SK-N-SH (cell line): ENCODE measurements around the gene TSSC4. TPM values are rescaled to one million over a fixed set of nuclear protein-coding genes. Genes with fewer than 3 reads are reported as not detected.

Experiments
- CTCF ChIA-PET: fragments of 300-600, 350-600 bp; formaldehyde crosslinking; extraction: SDS; loops from one replicate; lab custom pipeline; 2021; lab: Yijun Ruan, JAX
- POLR2A ChIA-PET: fragments of 350-600 bp; sonication (Branson Sonifier 250); formaldehyde crosslinking; extraction: SDS; loops from one replicate; lab custom pipeline; 2020; ENCODE audit warnings: antibody characterized with exemption, inconsistent platforms; lab: Yijun Ruan, JAX
- DNase-seq: peaks from one replicate; pipeline ENCODE4 v3.0.0; 2012
- H2AFZ ChIP-seq: fragments of 200-600 bp; sonication (generic); 2 replicates; pipeline ENCODE4 v1.8.1; 2016; ENCODE audit warnings: antibody characterized with exemption, mild to moderate bottlenecking, low read depth
- H3F3A ChIP-seq: fragments of 200-600 bp; sonication (generic); replicated peaks from 2 replicates; pipeline ENCODE3; 2016; ENCODE audit warnings: antibody characterized with exemption, mild to moderate bottlenecking; ENCODE audit not compliant: insufficient read depth
- H3K27ac ChIP-seq, 2 experiments: fragments of 200-500 bp in 1 of 2; fragments of 200-600 bp in 1 of 2; sonication (Bioruptor generic) in 1 of 2; sonication (generic), shearing (Covaris generic) in 1 of 2; 2 replicates each; pipeline versions ENCODE4 v1.5.1 to v1.6.1; 2014 to 2016; ENCODE audit warnings: low read depth in 2 of 2, inconsistent platforms in 1 of 2, low read length in 1 of 2, mild to moderate bottlenecking in 1 of 2, mixed read lengths in 1 of 2
- H3K27me3 ChIP-seq: fragments of 200-600 bp; sonication (generic), shearing (Covaris generic); 2 replicates; pipeline ENCODE4 v1.6.1; 2016; ENCODE audit warnings: mixed run types; ENCODE audit not compliant: insufficient read depth
- H3K36me3 ChIP-seq, 2 experiments: fragments of 200-500 bp in 1 of 2; fragments of 200-600 bp in 1 of 2; sonication (Bioruptor generic) in 1 of 2; sonication (generic) in 1 of 2; replicated peaks in 1 of 2; 2 replicates each; pipeline versions ENCODE3 to v1.5.1; 2014 to 2016; ENCODE audit warnings: low read length in 1 of 2, mild to moderate bottlenecking in 1 of 2; ENCODE audit not compliant: insufficient read depth in 2 of 2, control insufficient read depth in 1 of 2
- H3K4me1 ChIP-seq, 2 experiments: fragments of 200-500 bp in 1 of 2; fragments of 200-600 bp in 1 of 2; sonication (Bioruptor generic) in 1 of 2; sonication (generic), shearing (Covaris generic) in 1 of 2; 2 replicates each; pipeline versions ENCODE4 v1.5.1 to v1.6.1; 2014 to 2016; ENCODE audit warnings: low read depth in 1 of 2, low read length in 1 of 2, mixed run types in 1 of 2; ENCODE audit not compliant: insufficient read depth in 2 of 2, control insufficient read depth in 1 of 2
- H3K4me2 ChIP-seq: fragments of 200-600 bp; sonication (generic), shearing (Covaris generic); 2 replicates; pipeline ENCODE4 v1.6.1; 2017; ENCODE audit warnings: mixed run types
- H3K4me3 ChIP-seq, 2 experiments: fragments of 200-500 bp in 1 of 2; fragments of 200-600 bp in 1 of 2; sonication (Bioruptor generic) in 1 of 2; sonication (generic), shearing (Covaris generic) in 1 of 2; 2 replicates each; pipeline versions ENCODE4 v1.5.1 to v1.8.1; 2014 to 2016; ENCODE audit warnings: low read depth in 2 of 2, inconsistent platforms in 1 of 2, low read length in 1 of 2, mild to moderate bottlenecking in 1 of 2, mixed read lengths in 1 of 2, moderate library complexity in 1 of 2
- H3K79me2 ChIP-seq: fragments of 200-600 bp; sonication (generic); 2 replicates; pipeline ENCODE4 v1.8.1; 2017; ENCODE audit warnings: mild to moderate bottlenecking; ENCODE audit not compliant: insufficient read depth
- H3K9ac ChIP-seq: fragments of 200-600 bp; sonication (generic); 2 replicates; pipeline ENCODE4 v1.6.1; 2017; ENCODE audit warnings: mixed run types
- H3K9me2 ChIP-seq: fragments of 200-600 bp; sonication (generic); 2 replicates; pipeline ENCODE4 v1.6.1; 2017; ENCODE audit warnings: mixed run types
- H3K9me3 ChIP-seq: fragments of 200-600 bp; sonication (generic); 2 replicates; pipeline ENCODE4 v1.6.1; 2017; ENCODE audit warnings: mixed run types, mild to moderate bottlenecking, moderate library complexity
- H4K20me1 ChIP-seq: fragments of 200-600 bp; sonication (generic); 2 replicates; pipeline ENCODE4 v1.6.1; 2017; ENCODE audit warnings: mild to moderate bottlenecking, mixed run types; ENCODE audit not compliant: insufficient read depth
- EZH2phosphoT487 ChIP-seq: fragments of 200-600 bp; sonication (generic); IDR thresholded peaks from 2 replicates; pipeline ENCODE4 v1.6.1; 2017; ENCODE audit warnings: low read depth, mixed run types, mild to moderate bottlenecking, antibody characterized with exemption, moderate library complexity, borderline replicate concordance
- FOSL2 ChIP-seq: IDR thresholded peaks from 2 replicates; pipeline ENCODE4 v1.4.0; 2012; ENCODE audit warnings: low read depth, mild to moderate bottlenecking, moderate library complexity, borderline replicate concordance
- FOXJ3 ChIP-seq: sonication (generic); formaldehyde crosslinking; IDR thresholded peaks from 2 replicates; pipeline ENCODE4 v1.5.1; 2020; ENCODE audit warnings: mild to moderate bottlenecking, missing genetic modification reagents
- FOXM1 ChIP-seq: IDR thresholded peaks from 2 replicates; pipeline ENCODE4 v1.4.0; 2012; ENCODE audit warnings: low read depth, mild to moderate bottlenecking
- GABPA ChIP-seq: IDR thresholded peaks from 2 replicates; pipeline ENCODE4 v1.4.0; 2012; ENCODE audit warnings: low read depth, mild to moderate bottlenecking
- JUND ChIP-seq: IDR thresholded peaks from 2 replicates; pipeline ENCODE4 v1.4.0; 2012
- MEF2A ChIP-seq: IDR thresholded peaks from 2 replicates; pipeline ENCODE4 v1.4.0; 2012; ENCODE audit warnings: low read depth, borderline replicate concordance
- MXI1 ChIP-seq: IDR thresholded peaks from 2 replicates; pipeline ENCODE4 v1.6.1; 2012; ENCODE audit warnings: mild to moderate bottlenecking, low read depth, low read length, improper control_type of control experiment
- NFIC ChIP-seq: IDR thresholded peaks from 2 replicates; pipeline ENCODE4 v1.4.0; 2012; ENCODE audit warnings: borderline replicate concordance
- NRF1 ChIP-seq: IDR thresholded peaks from 2 replicates; pipeline ENCODE4 v1.6.1; 2012; ENCODE audit warnings: low read depth, mild to moderate bottlenecking, low read length
- POLR2AphosphoS5 ChIP-seq: IDR thresholded peaks from 2 replicates; pipeline ENCODE4 v1.6.1; 2012; ENCODE audit warnings: low read depth, low read length
- RAD21 ChIP-seq: IDR thresholded peaks from 2 replicates; pipeline ENCODE4 v1.6.1; 2012; ENCODE audit warnings: mild to moderate bottlenecking, low read length
- RCOR1 ChIP-seq: fragments of 150-350 bp; IDR thresholded peaks from 2 replicates; pipeline ENCODE4 v1.6.1; 2017; ENCODE audit warnings: antibody characterized with exemption, low read length
- RFX5 ChIP-seq: IDR thresholded peaks from 2 replicates; pipeline ENCODE4 v1.6.1; 2012; ENCODE audit warnings: mild to moderate bottlenecking, improper control_type of control experiment, low read length
- RXRA ChIP-seq: IDR thresholded peaks from 2 replicates; pipeline ENCODE4 v1.4.0; 2012; ENCODE audit warnings: low read depth, mild to moderate bottlenecking, borderline replicate concordance
- SIN3A ChIP-seq: IDR thresholded peaks from 2 replicates; pipeline ENCODE4 v1.6.1; 2012; ENCODE audit warnings: low read depth, mild to moderate bottlenecking, low read length, moderate library complexity, borderline replicate concordance
- SMC3 ChIP-seq: IDR thresholded peaks from 2 replicates; pipeline ENCODE4 v1.6.1; 2012; ENCODE audit warnings: low read depth, low read length, improper control_type of control experiment
- TAF1 ChIP-seq: IDR thresholded peaks from 2 replicates; pipeline ENCODE4 v1.6.1; 2012; ENCODE audit warnings: low read depth, mild to moderate bottlenecking, low read length, moderate library complexity, borderline replicate concordance
- ZBTB33 ChIP-seq: IDR thresholded peaks from 2 replicates; pipeline ENCODE4 v1.4.0; 2012; ENCODE audit warnings: low read depth, borderline replicate concordance
- WGBS: methylation state at CpG from one replicate; pipeline ENCODE4 v1.1.6; 2017; ENCODE audit warnings: low lambda C conversion rate; 5-methylcytosine and 5-hydroxymethylcytosine counted together
- polyA plus RNA-seq, 3 experiments: library from polyadenylated mRNA; depleted of rRNA; stranded (reverse); fragments of >200 nt; gene quantifications; 2 replicates each; pipeline ENCODE4 v1.2.3, GENCODE V29; 2012
- TF ChIP-seq, protein P1 (sequence below): fragments of 200-600 bp; sonication (generic); IDR thresholded peaks from 2 replicates; pipeline ENCODE4 v1.6.1; 2017; ENCODE audit warnings: antibody characterized with exemption, mild to moderate bottlenecking, moderate library complexity
- TF ChIP-seq, protein P2 (sequence below): IDR thresholded peaks from 2 replicates; pipeline ENCODE4 v1.4.0; 2012; ENCODE audit warnings: low read depth, borderline replicate concordance
- TF ChIP-seq, protein P3 (sequence below): IDR thresholded peaks from 2 replicates; pipeline ENCODE4 v1.4.0; 2012; ENCODE audit warnings: low read depth

TSSC4 gene
- polyA plus RNA-seq, 1 of the 3 experiments (the other 2 are of a cell fraction) = 45.1 TPM

DNA sequence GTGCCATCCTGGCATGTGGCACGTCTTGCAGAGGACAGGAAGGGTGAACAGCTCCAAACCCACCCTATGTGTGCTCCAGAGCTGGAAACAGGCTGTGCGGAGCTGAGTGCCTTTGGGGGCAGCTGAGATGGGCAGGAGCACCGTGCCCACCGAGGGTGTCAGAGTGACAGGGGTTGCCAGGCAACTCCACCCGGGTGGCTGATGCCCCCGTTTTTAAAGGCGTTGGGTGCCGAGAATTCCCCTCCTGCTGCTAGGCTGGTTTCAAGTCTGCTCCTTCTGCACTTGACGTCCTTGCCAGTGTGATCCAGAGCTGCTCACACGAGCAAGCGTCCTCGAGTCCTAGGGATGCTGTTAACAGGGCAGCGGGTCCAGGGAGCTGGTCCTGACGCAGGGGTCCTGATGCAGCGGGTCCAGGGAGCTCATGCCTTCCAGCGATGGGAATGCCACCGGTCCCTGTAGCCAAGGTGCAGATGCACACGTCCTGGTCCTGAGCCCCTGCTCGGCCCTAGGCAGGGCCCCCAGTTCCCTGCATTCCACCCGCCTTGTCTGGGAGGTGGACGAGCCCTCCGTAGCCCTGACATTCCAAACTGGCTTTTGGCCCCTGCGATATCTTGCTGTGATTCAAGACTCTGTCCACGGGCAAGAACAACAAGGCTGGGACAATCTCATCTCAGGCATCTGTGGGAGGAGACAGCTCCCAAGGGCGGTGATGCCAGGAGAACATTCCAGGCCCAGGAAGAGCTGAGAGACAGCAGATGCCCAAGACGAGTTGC is 49.2 kb downstream of the TSSC4 start:
- H3K4me2 ChIP-seq = no peak overlapping the region
- no peaks in the 10 kb centered on the region for H3K36me3 ChIP-seq
- no peaks in the 10 kb centered on the region for H3K27me3 ChIP-seq
- no peaks in the 10 kb centered on the region for H3K9me3 ChIP-seq
- H2AFZ ChIP-seq = no peak overlapping the region
- peaks cover 0 to 5% of the 10 kb centered on the region in 2 experiments; a peak in 1 of 4 replicates for H3K4me1 ChIP-seq
- H3F3A ChIP-seq = no peaks in the 10 kb centered on the region
- no peak for DNase-seq
- POLR2A ChIA-PET = no interaction called here
- no peaks in the 10 kb centered on the region for H3K79me2 ChIP-seq
- H3K9ac ChIP-seq = no peak overlapping the region
- H3K27ac ChIP-seq = no peak overlapping the region
- CTCF ChIA-PET = interaction anchor here (1.0 to 3.7 kb wide), 4 partner anchors 23 to 82 kb away, joined by 3 to 21 read pairs (median 4); no protein-coding TSS in a partner anchor
- H4K20me1 ChIP-seq = no peaks in the 10 kb centered on the region
- no peaks in the 10 kb centered on the region for H3K9me2 ChIP-seq
- H3K4me3 ChIP-seq = no peak overlapping the region
- TF ChIP-seq FOXM1 (no peak), ZBTB33 (no peak), RAD21 (no peak), EZH2phosphoT487 (no peak), GABPA (no peak)
- WGBS = 41% methylated on average over 12 of the region's 26 CpGs

DNA sequence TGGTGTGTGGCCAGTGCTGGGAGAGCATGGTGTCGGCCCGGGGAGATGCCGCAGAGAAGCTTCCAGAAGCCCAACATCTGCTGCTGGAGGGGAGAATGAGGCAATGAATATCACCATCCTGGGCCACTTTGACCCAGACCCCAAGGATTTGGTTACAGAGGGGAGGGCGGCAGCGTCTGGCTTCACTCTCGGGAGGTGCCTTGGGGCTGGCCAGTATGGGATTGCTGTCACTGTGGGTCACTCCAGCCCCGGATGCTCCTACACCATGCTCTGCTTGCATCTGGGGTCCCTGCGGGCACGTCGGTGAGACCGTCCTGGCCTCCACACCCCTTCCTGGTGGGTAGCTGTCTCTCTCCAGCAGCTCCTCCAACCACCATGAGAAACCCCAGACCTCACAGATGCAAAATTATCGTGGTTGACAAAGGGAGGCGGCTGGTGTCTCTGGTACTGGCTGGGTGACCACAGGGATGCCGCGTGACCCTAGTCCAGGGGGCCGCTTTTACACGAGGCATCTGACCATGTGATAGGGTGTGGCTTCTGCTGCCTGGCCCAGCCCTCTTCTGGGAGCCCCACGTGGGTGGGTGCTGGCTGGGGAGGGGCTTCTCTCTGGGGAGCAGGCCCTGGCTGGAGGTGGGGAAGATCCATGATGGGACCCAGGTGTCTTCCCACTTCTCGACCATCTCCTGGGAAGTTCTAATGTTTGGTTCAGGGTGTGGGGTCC is 49.9 kb downstream of the TSSC4 start:
- no peak overlapping the region for H3K4me3 ChIP-seq
- H3K9ac ChIP-seq = no peak overlapping the region
- H3K4me2 ChIP-seq = no peak overlapping the region
- H3K4me1 ChIP-seq = peaks cover 0 to 5% of the 10 kb centered on the region in 2 experiments; a peak in 1 of 4 replicates
- no peaks in the 10 kb centered on the region for H3K9me3 ChIP-seq
- H3K27ac ChIP-seq = no peak overlapping the region
- H3K36me3 ChIP-seq = no peaks in the 10 kb centered on the region
- H2AFZ ChIP-seq = no peak overlapping the region
- no peaks in the 10 kb centered on the region for H3F3A ChIP-seq
- POLR2A ChIA-PET = no interaction called here
- peak; percentile 15 for DNase-seq
- H3K27me3 ChIP-seq = no peaks in the 10 kb centered on the region
- no peaks in the 10 kb centered on the region for H3K79me2 ChIP-seq
- no peaks in the 10 kb centered on the region for H3K9me2 ChIP-seq
- WGBS = 60% methylated on average over 10 of the region's 19 CpGs
- CTCF ChIA-PET = interaction anchor here (1.0 to 3.7 kb wide), 3 partner anchors 30 to 82 kb away, joined by 3 to 21 read pairs (median 5); no protein-coding TSS in a partner anchor
- no peaks in the 10 kb centered on the region for H4K20me1 ChIP-seq
- no peak for TF ChIP-seq JUND
- no peak for TF ChIP-seq NFIC
- no peak for TF ChIP-seq MEF2A
- TF ChIP-seq, protein P1, sequence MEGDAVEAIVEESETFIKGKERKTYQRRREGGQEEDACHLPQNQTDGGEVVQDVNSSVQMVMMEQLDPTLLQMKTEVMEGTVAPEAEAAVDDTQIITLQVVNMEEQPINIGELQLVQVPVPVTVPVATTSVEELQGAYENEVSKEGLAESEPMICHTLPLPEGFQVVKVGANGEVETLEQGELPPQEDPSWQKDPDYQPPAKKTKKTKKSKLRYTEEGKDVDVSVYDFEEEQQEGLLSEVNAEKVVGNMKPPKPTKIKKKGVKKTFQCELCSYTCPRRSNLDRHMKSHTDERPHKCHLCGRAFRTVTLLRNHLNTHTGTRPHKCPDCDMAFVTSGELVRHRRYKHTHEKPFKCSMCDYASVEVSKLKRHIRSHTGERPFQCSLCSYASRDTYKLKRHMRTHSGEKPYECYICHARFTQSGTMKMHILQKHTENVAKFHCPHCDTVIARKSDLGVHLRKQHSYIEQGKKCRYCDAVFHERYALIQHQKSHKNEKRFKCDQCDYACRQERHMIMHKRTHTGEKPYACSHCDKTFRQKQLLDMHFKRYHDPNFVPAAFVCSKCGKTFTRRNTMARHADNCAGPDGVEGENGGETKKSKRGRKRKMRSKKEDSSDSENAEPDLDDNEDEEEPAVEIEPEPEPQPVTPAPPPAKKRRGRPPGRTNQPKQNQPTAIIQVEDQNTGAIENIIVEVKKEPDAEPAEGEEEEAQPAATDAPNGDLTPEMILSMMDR = no peak
- TF ChIP-seq GABPA = no peak
- no peak for TF ChIP-seq SMC3
- TF ChIP-seq POLR2AphosphoS5 = no peak
- TF ChIP-seq NRF1 = no peak
- TF ChIP-seq FOSL2 = no peak
- TF ChIP-seq SIN3A = no peak
- TF ChIP-seq MXI1 = no peak
- TF ChIP-seq TAF1 = no peak
- TF ChIP-seq RXRA = no peak
- TF ChIP-seq RCOR1 = no peak
- TF ChIP-seq, protein P2, sequence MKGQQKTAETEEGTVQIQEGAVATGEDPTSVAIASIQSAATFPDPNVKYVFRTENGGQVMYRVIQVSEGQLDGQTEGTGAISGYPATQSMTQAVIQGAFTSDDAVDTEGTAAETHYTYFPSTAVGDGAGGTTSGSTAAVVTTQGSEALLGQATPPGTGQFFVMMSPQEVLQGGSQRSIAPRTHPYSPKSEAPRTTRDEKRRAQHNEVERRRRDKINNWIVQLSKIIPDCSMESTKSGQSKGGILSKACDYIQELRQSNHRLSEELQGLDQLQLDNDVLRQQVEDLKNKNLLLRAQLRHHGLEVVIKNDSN = no peak
- TF ChIP-seq FOXJ3 (CRISPR knock-in tag) = no peak
- no peak for TF ChIP-seq RFX5
- TF ChIP-seq EZH2phosphoT487 = no peak
- TF ChIP-seq, protein P3, sequence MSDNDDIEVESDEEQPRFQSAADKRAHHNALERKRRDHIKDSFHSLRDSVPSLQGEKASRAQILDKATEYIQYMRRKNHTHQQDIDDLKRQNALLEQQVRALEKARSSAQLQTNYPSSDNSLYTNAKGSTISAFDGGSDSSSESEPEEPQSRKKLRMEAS = no peak
